HepG2 (cell line): ENCODE measurements around the gene UAP1L1. TPM values are rescaled to one million over a fixed set of nuclear protein-coding genes. Genes with fewer than 3 reads are reported as not detected.

ENCODE experiments used
- CENPT ChIP-seq: sonication (generic); formaldehyde crosslinking; IDR thresholded peaks from 2 replicates; pipeline ENCODE4 v1.8.0; 2022; ENCODE audit warnings: low read depth, mild to moderate bottlenecking, moderate library complexity, missing genetic modification reagents
- KDM3A ChIP-seq: IDR thresholded peaks from 2 replicates; pipeline ENCODE4 v1.6.1; 2018; ENCODE audit warnings: low read depth, missing compliant biosample characterization
- RBFOX2 ChIP-seq: fragments of 200-400 bp; formaldehyde crosslinking; IDR thresholded peaks from 2 replicates; pipeline ENCODE4 v1.6.1; 2017; ENCODE audit warnings: low read depth, mild to moderate bottlenecking, low read length
- SAP130 ChIP-seq: IDR thresholded peaks from 2 replicates; pipeline ENCODE4 v1.6.1; 2016; ENCODE audit warnings: low read depth
- SCMH1 ChIP-seq: sonication (generic); formaldehyde crosslinking; IDR thresholded peaks from 2 replicates; pipeline ENCODE4 v1.9.0; 2021; ENCODE audit warnings: missing genetic modification reagents, mild to moderate bottlenecking, borderline replicate concordance
- SNAPC2 ChIP-seq: sonication (generic); formaldehyde crosslinking; IDR thresholded peaks from 2 replicates; pipeline ENCODE4 v1.8.1; 2022; ENCODE audit warnings: mild to moderate bottlenecking, missing genetic modification reagents
- SPEN ChIP-seq: sonication (generic); formaldehyde crosslinking; IDR thresholded peaks from 2 replicates; pipeline ENCODE4 v1.5.1; 2020; ENCODE audit warnings: low read depth, mild to moderate bottlenecking, missing genetic modification reagents
- TARDBP ChIP-seq: sonication (generic); formaldehyde crosslinking; IDR thresholded peaks from 2 replicates; pipeline ENCODE4 v1.8.0; 2022; ENCODE audit warnings: mild to moderate bottlenecking, missing genetic modification reagents
- TOPORS ChIP-seq: sonication (generic); formaldehyde crosslinking; IDR thresholded peaks from 2 replicates; pipeline ENCODE4 v1.8.0; 2023; ENCODE audit warnings: mild to moderate bottlenecking, missing genetic modification reagents
- ZBTB10 ChIP-seq: sonication (generic); formaldehyde crosslinking; IDR thresholded peaks from 2 replicates; pipeline ENCODE4 v1.4.0; 2020; ENCODE audit warnings: missing genetic modification reagents, borderline replicate concordance
- ZNF251 ChIP-seq: sonication (generic); formaldehyde crosslinking; IDR thresholded peaks from 2 replicates; pipeline ENCODE4 v1.9.0; 2021; ENCODE audit warnings: mild to moderate bottlenecking, missing genetic modification reagents
- ZNF282 ChIP-seq: fragments of 450-650 bp; IDR thresholded peaks from 2 replicates; pipeline ENCODE4 v1.6.1; 2018; ENCODE audit not compliant: partially characterized antibody
- ZNF362 ChIP-seq: sonication (generic); formaldehyde crosslinking; IDR thresholded peaks from 2 replicates; pipeline ENCODE4 v1.4.0; 2020; ENCODE audit warnings: missing genetic modification reagents, mild to moderate bottlenecking, borderline replicate concordance
- ZNF407 ChIP-seq: sonication (generic); formaldehyde crosslinking; IDR thresholded peaks from one replicate; pipeline ENCODE4 v1.5.1; 2020; ENCODE audit warnings: mild to moderate bottlenecking, missing genetic modification reagents; ENCODE audit errors: not compliant biosample characterization
- ZNF747 ChIP-seq: sonication (generic); formaldehyde crosslinking; IDR thresholded peaks from 2 replicates; pipeline ENCODE4 v1.8.1; 2023; ENCODE audit warnings: missing genetic modification reagents, mild to moderate bottlenecking, borderline replicate concordance
- ZNF776 ChIP-seq: sonication (generic); formaldehyde crosslinking; IDR thresholded peaks from 2 replicates; pipeline ENCODE4 v1.4.0; 2020; ENCODE audit warnings: mild to moderate bottlenecking, missing genetic modification reagents
- ZNF777 ChIP-seq: sonication (generic); formaldehyde crosslinking; IDR thresholded peaks from 2 replicates; pipeline ENCODE4 v1.4.0; 2020; ENCODE audit warnings: missing genetic modification reagents
- ZSCAN25 ChIP-seq: sonication (generic); formaldehyde crosslinking; IDR thresholded peaks from 2 replicates; pipeline ENCODE4 v1.8.0; 2022; ENCODE audit warnings: mild to moderate bottlenecking, missing genetic modification reagents
- polyA plus RNA-seq, 8 experiments: library from polyadenylated mRNA; depleted of rRNA in 3 of 8; stranded (reverse) in 7 of 8; unstranded in 1 of 8; fragments of >200 nt; fragmentation: Illumina TruSeq in 4 of 8; extraction: Trizol in 4 of 8; gene quantifications; 2 replicates each; pipeline versions ENCODE4 v1.2.1 to v1.2.3, GENCODE V29; 2011 to 2016; ENCODE audit warnings: low read depth in 4 of 8, missing spikeins in 1 of 8, mixed read lengths in 1 of 8; ENCODE audit not compliant: insufficient read depth in 1 of 8
- total RNA-seq, 5 experiments: library from RNA; depleted of rRNA; stranded (reverse); fragments of >200 nt; fragmentation: Illumina TruSeq; extraction: Trizol; gene quantifications; 2 replicates each; pipeline ENCODE4 v1.2.3, GENCODE V29; 2016; ENCODE audit warnings: low read depth in 1 of 5

Gene UAP1L1
- total and polyA plus RNA-seq, 2 of the 13 experiments (the other 11 are each of a cell fraction or from before 2014, with no cell fraction given): 5.4 to 6.4 TPM

- TF ChIP-seq ZNF407 (CRISPR knock-in tag): peak; percentile 59
- no peak for TF ChIP-seq ZBTB10 (CRISPR knock-in tag)
- TF ChIP-seq ZNF776 (CRISPR knock-in tag): peak; percentile 70; the same call in 1 of the 2 replicates
- TF ChIP-seq ZSCAN25 (CRISPR knock-in tag): no peak; the same call in 1 of the 2 replicates
- TF ChIP-seq TOPORS: 0 out of 2 replicates have a peak, but pooled peaks have one; percentile 28
- TF ChIP-seq SNAPC2 (CRISPR knock-in tag): no peak
- no peak for TF ChIP-seq ZNF362 (CRISPR knock-in tag)
- no peak for TF ChIP-seq KDM3A (CRISPR knock-in tag)
- TF ChIP-seq SAP130: peak; percentile 92
- no peak for TF ChIP-seq SCMH1 (CRISPR knock-in tag)
- peak; percentile 95 for TF ChIP-seq RBFOX2
- TF ChIP-seq ZNF747 (CRISPR knock-in tag): peak; percentile 72; the same call in 1 of the 2 replicates
- no peak for TF ChIP-seq ZNF282
- TF ChIP-seq SPEN (CRISPR knock-in tag): peak; percentile 22
- TF ChIP-seq ZNF777: peak; percentile 88
- TF ChIP-seq CENPT (CRISPR knock-in tag): no peak
- 0 out of 2 replicates have a peak, but pooled peaks have one; percentile 47 for TF ChIP-seq TARDBP (CRISPR knock-in tag)
- no peak for TF ChIP-seq ZNF251 (CRISPR knock-in tag)
These were observed 52.3 kb downstream of the UAP1L1 start (continued) for GRCh38 chr9:137129456-137130175.
